Measurements from ENCODE around the gene AEBP1.

DNA sequence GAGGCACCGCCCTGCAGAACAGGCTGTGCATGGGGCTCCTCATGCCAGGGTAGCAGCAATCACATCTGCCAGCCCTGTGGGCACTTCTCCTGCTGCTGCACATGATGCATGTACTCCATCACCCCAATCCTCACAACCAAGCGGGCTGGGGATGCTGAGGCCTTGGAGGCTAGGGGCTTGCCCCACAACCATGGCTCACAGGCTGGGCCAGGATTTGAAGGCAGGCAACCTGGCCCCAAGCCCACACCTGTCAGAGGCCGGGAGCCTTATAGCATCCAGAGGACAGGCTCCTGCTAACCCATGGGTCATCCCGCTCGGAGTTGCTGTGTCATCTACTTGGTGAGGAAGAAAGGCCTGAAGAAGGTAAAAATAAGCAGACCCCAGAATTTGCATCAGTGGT lies 24.0 kb upstream of the AEBP1 start:
- TF ChIP-seq POLR2AphosphoS5 (IDR thresholded peaks at IDR 0.05; ENCODE audit: borderline replicate concordance, low read depth, low read length) (no peak), EZH2 (IDR thresholded peaks at IDR 0.05) (no peak), FOXP2 (optimal IDR thresholded peaks at IDR 0.05; ENCODE audit: control extremely low read depth, extremely low read length, insufficient read depth) (no peak)
